Neural cell (in vitro differentiated cells): Measurements from ENCODE around the gene CAST.
A peak's percentile ranks its signal among the peaks of the same experiment; 100 is the strongest.

ENCODE experiments used
- POLR2AphosphoS5 ChIP-seq: IDR thresholded peaks from 2 replicates; pipeline ENCODE4 v1.6.1; 2012
- RAD21 ChIP-seq: fragments of 450-650 bp; conservative IDR thresholded peaks from 2 replicates; pipeline ENCODE4 v1.6.1; 2014; ENCODE audit warnings: antibody characterized with exemption, mild to moderate bottlenecking, moderate library complexity
- TAF1 ChIP-seq: IDR thresholded peaks from 2 replicates; pipeline ENCODE4 v1.6.1; 2012; ENCODE audit warnings: low read depth
- TF ChIP-seq, protein P1 (sequence below): fragments of 450-650 bp; IDR thresholded peaks from 2 replicates; pipeline ENCODE4 v1.5.1; 2014; ENCODE audit warnings: antibody characterized with exemption, mild to moderate bottlenecking, moderate library complexity; ENCODE audit not compliant: poor library complexity, severe bottlenecking

DNA sequence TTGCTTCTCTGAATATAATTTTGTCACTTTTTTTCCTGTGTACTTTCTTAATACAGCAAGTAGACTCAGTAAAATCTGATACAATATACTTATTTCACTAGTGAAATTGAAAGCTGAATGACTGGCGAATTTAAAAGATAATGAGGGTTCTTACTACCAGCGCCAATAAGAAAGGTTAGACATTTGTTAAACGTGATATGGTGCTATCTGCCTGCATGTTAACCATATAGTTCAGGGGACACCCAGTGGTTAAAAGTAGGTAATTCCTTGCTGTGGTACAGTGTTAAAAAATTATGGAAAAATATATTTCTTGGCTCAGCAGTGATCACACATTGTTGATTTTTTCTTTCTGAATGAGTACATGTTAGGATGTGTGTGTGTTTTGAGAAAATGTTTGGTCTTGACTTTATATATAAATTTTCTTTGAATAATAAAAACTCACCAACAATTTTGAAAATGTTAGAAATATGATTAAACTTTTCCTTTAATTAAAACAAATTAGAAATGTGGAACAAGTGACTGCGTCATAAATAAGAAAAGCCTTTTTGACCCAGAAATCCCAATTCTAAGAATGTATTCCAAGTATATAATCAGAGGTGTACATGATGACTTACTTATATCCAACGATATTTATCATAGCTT is 25.8 kb downstream of the CAST start:
- no peak for TF ChIP-seq TAF1
- no peak for TF ChIP-seq POLR2AphosphoS5
- TF ChIP-seq, protein P1, sequence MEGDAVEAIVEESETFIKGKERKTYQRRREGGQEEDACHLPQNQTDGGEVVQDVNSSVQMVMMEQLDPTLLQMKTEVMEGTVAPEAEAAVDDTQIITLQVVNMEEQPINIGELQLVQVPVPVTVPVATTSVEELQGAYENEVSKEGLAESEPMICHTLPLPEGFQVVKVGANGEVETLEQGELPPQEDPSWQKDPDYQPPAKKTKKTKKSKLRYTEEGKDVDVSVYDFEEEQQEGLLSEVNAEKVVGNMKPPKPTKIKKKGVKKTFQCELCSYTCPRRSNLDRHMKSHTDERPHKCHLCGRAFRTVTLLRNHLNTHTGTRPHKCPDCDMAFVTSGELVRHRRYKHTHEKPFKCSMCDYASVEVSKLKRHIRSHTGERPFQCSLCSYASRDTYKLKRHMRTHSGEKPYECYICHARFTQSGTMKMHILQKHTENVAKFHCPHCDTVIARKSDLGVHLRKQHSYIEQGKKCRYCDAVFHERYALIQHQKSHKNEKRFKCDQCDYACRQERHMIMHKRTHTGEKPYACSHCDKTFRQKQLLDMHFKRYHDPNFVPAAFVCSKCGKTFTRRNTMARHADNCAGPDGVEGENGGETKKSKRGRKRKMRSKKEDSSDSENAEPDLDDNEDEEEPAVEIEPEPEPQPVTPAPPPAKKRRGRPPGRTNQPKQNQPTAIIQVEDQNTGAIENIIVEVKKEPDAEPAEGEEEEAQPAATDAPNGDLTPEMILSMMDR: peak; percentile 78
- TF ChIP-seq RAD21: peak; percentile 81
